Neutrophil (primary cell): ENCODE measurements around the gene EFNA2.

Experiments
- H3K27ac ChIP-seq: fragments of 200-600 bp; sonication (generic); 2 replicates; pipeline ENCODE4 v1.5.1; 2016; ENCODE audit warnings: mild to moderate bottlenecking, moderate library complexity
- H3K27me3 ChIP-seq: fragments of 200-600 bp; sonication (generic); 2 replicates; pipeline ENCODE4 v1.6.0; 2016; ENCODE audit warnings: mild to moderate bottlenecking
- H3K36me3 ChIP-seq: fragments of 200-600 bp; sonication (generic); 2 replicates; pipeline ENCODE4 v1.5.1; 2017
- H3K4me1 ChIP-seq, 2 experiments: fragments of 200-600 bp in 1 of 2; sonication (generic) in 1 of 2; 1 replicate in 1 of 2; 2 replicates in 1 of 2; pipeline versions ENCODE4 v1.5.1 to v1.6.1; 2013 to 2016; ENCODE audit warnings: low read depth in 1 of 2, low read length in 1 of 2, mild to moderate bottlenecking in 1 of 2, moderate library complexity in 1 of 2; ENCODE audit not compliant: control insufficient read depth in 1 of 2, insufficient read depth in 1 of 2
- H3K4me3 ChIP-seq, 2 experiments: fragments of 200-600 bp in 1 of 2; sonication (generic) in 1 of 2; 1 replicate in 1 of 2; 2 replicates in 1 of 2; pipeline ENCODE4 v1.5.1; 2013 to 2016; ENCODE audit warnings: low read depth in 1 of 2, low read length in 1 of 2, mild to moderate bottlenecking in 1 of 2, moderate library complexity in 1 of 2
- H3K9me3 ChIP-seq: fragments of 200-600 bp; sonication (generic); 2 replicates; pipeline ENCODE4 v1.5.1; 2016
- CTCF ChIP-seq: fragments of 200-600 bp; sonication (generic); IDR thresholded peaks from 2 replicates; pipeline ENCODE4 v1.5.1; 2016; ENCODE audit warnings: antibody characterized with exemption

Gene EFNA2

GRCh38 chr19:1248786-1249297 is 36.8 kb upstream of the EFNA2 start:
- Histone ChIP-seq H3K27me3 (no peaks in the 10 kb centered on the region), H3K9me3 (no peaks in the 10 kb centered on the region), H3K36me3 (peaks cover 38% of the 10 kb centered on the region), H3K4me1 (peaks cover 36 to 46% of the 10 kb centered on the region in 2 experiments), H3K4me3 (peak overlapping the region; percentile 75 to 98), H3K27ac (peak overlapping the region; percentile 100)
- peak; percentile 98 for TF ChIP-seq CTCF

GRCh38 chr19:1249298-1249989 is 36.2 kb upstream of the EFNA2 start:
- Histone ChIP-seq H3K4me1 (peaks cover 36 to 46% of the 10 kb centered on the region in 2 experiments), H3K36me3 (peaks cover 44% of the 10 kb centered on the region), H3K27ac (peak overlapping the region; percentile 100), H3K9me3 (peaks cover 5% of the 10 kb centered on the region), H3K27me3 (no peaks in the 10 kb centered on the region), H3K4me3 (peak overlapping the region; percentile 75 to 98)
- TF ChIP-seq CTCF: no peak

- peaks cover 36 to 46% of the 10 kb centered on the region in 2 experiments for H3K4me1 ChIP-seq
- H3K4me3 ChIP-seq: peak overlapping the region; percentile 75 to 98
- TF ChIP-seq CTCF: no peak
- H3K36me3 ChIP-seq: peaks cover 50% of the 10 kb centered on the region
- H3K27me3 ChIP-seq: no peaks in the 10 kb centered on the region
- peaks cover 11% of the 10 kb centered on the region for H3K9me3 ChIP-seq
- peak overlapping the region; percentile 100 for H3K27ac ChIP-seq
Observed at GRCh38 chr19:1249990-1250436, 35.7 kb upstream of the EFNA2 start.

GRCh38 chr19:1250437-1251260 is 35.0 kb upstream of the EFNA2 start:
- no peaks in the 10 kb centered on the region for H3K27me3 ChIP-seq
- peak overlapping the region; percentile 100 for H3K27ac ChIP-seq
- H3K9me3 ChIP-seq: peaks cover 14% of the 10 kb centered on the region
- peaks cover 38 to 46% of the 10 kb centered on the region in 2 experiments for H3K4me1 ChIP-seq
- TF ChIP-seq CTCF: no peak
- peak overlapping the region; percentile 75 to 98 for H3K4me3 ChIP-seq
- H3K36me3 ChIP-seq: peaks cover 56% of the 10 kb centered on the region

- H3K36me3 ChIP-seq: peaks cover 65% of the 10 kb centered on the region
- TF ChIP-seq CTCF: peak; percentile 15
- H3K9me3 ChIP-seq: peaks cover 14% of the 10 kb centered on the region
- no peaks in the 10 kb centered on the region for H3K27me3 ChIP-seq
- H3K27ac ChIP-seq: peak overlapping the region; percentile 100
- peaks cover 42 to 48% of the 10 kb centered on the region in 2 experiments for H3K4me1 ChIP-seq
- peak overlapping the region; percentile 75 to 98 for H3K4me3 ChIP-seq
Observed at GRCh38 chr19:1251330-1252220, 34.1 kb upstream of the EFNA2 start.
